Measurements from ENCODE around the gene PIP4P1. TPM values are rescaled to one million over a fixed set of nuclear protein-coding genes. Genes with fewer than 3 reads are reported as not detected.
"Not testable (repeated sequence)": the region's sequence is repeated elsewhere in the genome, so short reads cannot be mapped to it uniquely, and the experiment has no call there.

The PIP4P1 gene
- 21.0 and 22.0 TPM in 2 replicates for total RNA-seq

DNA sequence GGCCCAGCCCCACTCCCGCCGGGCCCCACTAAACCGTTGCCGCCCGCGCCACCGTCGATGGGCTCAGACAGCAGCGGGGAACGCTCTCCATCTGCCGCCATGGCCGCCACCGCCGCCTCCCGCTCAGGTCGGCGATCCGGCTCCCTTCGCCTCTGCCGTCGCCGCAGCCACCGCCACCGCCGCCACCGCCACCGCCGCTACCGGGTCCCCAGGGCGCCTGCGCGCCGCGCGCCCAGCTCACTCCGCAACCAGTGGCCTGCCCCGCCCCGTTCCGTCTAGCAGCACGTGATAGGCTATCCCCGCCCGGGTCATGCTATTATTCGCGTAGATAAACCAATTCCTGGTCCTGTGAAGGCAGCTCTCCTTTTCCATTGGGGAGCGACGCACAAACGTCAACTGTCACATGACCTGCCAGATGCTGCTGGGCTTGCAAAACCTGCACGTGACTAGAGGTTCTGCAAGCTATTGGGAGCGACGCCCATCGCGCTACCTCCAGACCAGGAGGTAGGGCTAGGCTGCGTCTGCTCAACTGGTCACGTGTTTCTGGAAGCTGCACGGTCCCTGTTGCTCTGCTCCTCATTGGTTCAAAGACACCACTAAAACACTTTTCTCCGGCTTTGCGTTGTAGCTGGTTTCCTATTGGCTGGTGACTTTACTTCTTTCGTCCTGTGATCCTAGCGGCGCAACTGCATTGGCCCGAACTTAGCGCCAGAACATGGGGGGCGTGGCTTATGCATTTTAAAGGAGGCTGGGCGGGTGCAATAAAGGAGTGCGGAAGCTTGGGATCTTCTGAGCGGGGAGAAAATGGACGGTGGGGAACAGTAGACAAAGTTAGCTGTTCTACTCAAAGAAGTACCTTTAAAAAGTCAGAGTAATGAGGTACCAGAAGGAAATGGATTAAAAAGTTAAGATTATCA is at the start of gene PIP4P1:
Gene PIP4P1 (minus strand): TSS at position 210 of the 917 bp plus-strand sequence. CDS start 109 bp downstream, at position 101.
- DNase-seq (ENCODE audit: low read depth, low spot score) = peak; percentile 100

DNA sequence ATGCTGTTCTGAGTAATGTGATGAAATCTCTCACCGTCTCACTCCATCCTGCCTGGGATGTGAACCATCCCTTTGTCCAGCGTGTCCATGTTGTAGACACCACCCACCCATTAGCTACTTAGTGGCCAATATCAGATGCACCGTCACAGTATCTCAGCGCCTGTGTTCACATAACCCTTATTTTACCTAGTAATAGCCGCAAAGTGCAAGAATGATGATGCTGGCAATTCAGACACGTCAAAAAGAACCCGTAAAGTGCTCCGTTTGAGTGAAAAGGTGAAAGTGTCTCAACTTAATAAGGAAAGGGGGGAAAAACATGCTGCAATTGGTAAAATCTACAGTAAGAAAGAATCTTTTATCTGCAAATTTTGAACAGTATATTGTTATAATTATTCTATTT is 47.1 kb upstream of the PIP4P1 start:
- no peak for DNase-seq (ENCODE audit: low read depth, low spot score)

DNA sequence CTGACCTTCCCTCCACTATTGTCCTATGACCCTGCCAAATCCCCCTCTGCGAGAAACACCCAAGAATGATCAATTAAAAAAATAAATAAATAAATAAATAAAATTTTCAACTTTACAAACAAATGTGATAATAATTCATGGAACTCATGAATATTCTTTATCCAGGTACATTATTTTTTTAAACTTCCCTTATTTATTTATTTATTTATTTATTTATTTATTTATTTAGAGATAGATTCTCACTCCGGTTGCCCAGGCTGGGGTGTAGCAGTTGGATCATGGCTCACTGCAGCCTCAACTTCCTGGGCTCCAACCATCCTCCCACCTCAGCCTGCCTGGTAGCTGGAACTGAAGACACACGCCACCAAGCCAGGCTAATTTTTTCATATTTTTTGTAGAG is 46.3 kb upstream of the PIP4P1 start:
- DNase-seq (ENCODE audit: low read depth, low spot score) = not testable (repeated sequence)

DNA sequence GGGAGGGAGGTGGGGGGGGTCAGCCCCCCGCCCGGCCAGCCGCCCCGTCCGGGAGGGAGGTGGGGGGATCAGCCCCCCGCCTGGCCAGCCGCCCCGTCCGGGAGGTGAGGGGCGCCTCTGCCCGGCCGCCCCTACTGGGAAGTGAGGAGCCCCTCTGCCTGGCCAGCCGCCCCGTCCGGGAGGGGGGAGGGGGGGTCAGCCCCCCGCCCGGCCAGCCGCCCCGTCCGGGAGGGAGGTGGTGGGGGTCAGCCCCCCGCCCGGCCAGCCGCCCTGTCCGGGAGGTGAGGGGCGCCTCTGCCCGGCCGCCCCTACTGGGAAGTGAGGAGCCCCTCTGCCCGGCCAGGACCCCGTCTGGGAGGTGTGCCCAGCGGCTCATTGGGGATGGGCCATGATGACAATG is 45.5 kb upstream of the PIP4P1 start:
- not testable (repeated sequence) for DNase-seq (ENCODE audit: low read depth, low spot score)

DNA sequence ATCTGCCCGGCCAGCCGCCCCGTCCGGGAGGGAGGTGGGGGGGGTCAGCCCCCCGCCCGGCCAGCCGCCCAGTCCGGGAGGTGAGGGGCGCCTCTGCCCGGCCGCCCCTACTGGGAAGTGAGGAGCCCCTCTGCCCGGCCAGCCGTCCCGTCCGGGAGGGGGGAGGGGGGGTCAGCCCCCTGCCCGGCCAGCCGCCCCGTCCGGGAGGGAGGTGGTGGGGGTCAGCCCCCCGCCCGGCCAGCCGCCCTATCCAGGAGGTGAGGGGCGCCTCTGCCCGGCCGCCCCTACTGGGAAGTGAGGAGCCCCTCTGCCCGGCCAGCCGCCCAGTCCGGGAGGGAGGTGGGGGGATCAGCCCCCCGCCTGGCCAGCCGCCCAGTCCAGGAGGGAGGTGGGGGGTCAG is 45.0 kb upstream of the PIP4P1 start:
- not testable (repeated sequence) for DNase-seq (ENCODE audit: low read depth, low spot score)

DNA sequence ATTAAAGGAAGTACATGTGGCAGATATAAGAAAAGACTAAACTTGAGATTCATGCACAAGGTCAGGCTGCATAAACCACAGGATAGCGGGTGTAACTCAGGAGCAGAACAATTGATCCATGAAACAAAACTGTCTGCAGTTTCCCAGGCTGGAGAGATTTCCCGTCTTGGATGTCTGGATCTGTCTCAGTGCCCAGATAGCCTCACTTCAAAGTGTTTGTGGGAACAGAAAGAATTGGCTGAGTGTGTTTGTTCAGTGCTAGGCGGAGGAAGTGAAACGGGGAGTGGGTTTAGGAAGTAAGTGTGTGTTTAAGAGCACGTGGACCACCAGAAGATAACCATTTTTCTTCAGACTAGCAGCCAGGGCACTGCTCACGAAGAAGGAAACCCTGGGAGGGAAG is 42.7 kb upstream of the PIP4P1 start:
- no peak for DNase-seq (ENCODE audit: low read depth, low spot score)

DNA sequence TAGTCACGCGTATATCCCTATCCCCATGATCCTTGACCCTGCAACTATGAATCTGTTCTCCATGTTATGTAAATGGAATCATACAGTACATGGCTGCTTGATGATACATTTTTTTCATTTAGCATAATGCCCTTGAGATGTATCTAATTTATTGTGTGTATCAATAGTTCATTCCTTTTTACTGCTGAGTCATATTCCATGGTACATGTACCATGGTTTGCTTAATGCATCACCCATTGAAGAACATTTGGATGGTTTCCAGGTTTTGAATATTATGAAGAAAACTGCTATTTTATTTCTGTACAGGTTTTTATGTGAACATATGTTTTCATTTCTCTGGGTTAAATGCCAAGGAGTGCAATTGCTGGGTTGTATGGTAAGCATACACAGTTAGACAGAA is 40.1 kb upstream of the PIP4P1 start:
- peak; percentile 43 for DNase-seq (ENCODE audit: low read depth, low spot score)

DNA sequence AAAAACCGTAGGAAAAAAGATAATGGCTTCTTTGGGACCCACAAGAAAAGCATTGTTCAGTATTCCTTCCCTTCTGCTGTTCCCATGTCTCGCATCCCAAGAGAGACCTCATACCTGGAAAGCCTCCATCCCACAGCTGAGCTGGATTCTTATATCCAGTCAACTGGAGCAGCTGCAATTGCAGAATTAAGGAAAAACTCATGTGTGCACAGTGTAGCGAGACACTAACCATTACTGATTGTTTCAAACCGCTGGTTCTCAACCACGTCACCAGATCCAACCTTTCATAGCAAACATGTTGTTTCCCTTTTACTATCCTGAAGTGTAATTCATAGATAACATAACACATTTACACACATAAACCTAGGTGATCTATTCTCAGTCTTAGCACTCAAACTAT is 38.6 kb upstream of the PIP4P1 start:
- DNase-seq (ENCODE audit: low read depth, low spot score) = no peak

DNA sequence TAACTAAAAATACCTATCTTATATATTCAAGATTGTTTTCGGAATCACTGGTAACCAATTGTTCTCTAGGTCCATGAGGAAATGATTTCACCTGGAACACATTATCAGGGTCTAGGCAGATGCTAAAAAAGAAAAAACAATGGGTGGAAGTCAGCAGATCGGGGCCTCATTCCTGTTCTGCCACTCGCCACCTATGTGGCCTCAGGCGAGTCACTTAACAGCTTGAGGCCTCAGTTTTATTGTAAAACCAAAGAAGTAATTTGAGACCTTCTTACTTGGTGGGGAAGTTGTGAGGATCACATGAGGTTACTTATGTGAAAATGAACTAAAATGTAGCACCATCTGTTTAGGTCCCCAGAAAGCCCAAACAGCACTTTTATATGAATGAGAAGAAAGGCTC is 37.9 kb upstream of the PIP4P1 start:
- DNase-seq (ENCODE audit: low read depth, low spot score) = peak; percentile 43

DNA sequence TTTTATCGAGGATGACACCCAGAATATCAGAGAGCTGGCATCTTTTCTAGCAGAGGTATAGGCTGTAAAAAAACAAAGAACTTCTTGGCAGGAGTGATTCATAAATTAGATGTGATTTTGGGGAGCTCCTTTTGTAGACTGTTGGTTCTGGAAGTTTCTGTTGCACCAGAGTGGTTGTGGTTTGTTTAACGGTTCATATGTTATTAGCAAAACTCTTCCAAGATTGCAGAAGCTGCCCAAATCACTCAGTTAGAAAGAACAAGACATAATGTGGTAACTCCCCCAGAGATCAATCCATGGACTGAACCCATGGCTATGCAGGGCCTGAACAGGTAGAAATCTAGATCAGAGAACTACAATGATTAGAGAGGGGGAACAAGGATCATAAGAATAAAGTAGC is 37.4 kb upstream of the PIP4P1 start:
- DNase-seq (ENCODE audit: low read depth, low spot score) = no peak

DNA sequence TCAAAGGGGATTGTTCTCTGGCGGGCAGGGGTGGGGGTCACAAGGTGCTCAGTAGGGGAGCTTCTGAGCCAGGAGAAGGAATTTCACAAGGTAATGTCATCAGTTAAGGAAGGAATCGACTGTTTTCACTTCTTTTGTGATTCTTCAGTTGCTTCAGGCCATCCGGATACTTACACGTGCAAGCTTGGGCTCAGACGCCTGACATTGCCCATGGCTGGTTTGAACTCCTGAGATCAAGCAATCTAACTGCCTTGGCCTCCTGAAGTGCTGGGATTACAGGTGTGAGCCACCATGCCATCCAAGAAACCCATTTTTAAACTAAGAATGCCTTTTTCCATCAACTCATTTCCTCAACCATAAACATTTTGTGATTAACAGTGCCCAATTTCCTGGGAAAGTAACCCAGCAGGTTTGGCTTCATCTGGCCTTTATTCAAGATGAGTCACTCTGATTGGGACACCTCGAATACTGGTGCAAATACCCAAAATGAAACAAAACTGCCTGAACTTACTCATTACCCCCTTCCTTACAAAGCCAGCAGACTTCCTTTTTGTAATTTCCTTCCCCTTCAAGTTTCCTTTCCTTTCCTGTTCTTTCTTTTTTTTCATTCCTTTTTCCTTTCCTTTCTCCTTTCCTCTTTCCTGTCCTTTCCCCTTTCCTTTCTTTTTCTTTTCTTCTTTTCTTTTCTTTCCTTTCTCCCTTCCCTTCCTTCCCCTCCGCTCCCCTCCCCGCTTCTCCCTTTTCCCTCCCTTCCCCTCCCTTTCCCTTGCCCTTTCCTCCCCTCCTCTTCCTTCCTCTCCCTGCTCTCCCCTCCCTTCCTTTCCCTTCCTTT is 33.9 kb upstream of the PIP4P1 start:
- DNase-seq (ENCODE audit: low read depth, low spot score) = no peak

DNA sequence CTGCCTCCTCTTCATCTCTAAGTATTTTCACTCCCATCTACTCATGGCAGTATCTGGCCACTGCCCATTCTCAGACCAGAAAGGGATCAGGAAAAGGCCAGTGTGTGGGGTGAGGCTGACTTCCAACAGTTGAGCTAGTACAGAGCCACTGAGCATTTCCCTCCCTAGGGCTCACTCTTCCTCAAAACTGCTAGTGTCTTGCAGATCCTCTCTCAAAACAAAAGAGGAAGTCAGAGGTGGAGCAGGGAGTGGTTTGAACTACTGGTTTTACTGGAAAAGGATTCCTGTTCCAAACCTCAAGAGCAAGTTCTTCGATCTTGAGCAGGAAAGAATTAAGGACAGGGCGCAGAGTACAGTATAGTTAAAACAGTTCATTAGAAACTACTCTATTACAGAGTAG is 32.4 kb upstream of the PIP4P1 start:
- no peak for DNase-seq (ENCODE audit: low read depth, low spot score)

DNA sequence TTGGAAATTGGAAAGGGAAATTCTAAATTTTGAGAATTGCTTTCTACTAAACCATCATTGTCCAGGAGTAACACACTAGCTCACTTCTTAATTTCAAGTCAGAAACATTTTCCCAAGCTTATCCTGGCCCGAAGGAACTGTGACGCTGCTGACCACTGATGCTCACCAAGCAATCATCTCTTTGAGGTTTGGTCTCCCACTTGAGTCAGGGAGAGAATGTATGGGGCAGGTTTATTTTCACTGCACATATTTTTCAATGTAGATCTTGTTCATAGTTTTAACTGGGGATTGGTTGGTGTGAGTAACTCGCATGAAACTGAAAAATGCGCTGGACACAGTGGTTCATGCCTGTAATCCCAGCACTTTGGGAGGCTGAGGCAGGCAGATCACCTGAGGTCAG is 31.3 kb upstream of the PIP4P1 start:
- DNase-seq (ENCODE audit: low read depth, low spot score) = no peak

DNA sequence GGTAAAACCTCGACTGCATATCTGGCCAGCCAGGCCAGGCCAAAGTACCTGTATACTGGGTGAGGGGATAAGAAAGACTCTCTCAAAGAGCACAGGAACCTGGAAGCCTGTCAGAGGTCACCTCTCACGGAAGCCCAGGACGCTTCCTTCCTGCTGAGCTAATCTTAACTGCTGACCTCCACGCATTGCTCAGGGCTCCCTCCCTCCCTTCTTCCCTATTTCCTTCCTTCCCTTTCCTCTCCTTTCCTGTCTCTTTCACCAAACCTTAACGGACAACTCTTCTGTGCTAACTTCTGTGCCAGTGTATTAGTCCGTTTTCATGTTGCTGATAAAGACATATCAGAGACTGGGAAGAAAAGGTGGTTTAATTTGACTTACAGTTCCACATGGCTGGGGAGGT is 29.3 kb upstream of the PIP4P1 start:
- DNase-seq (ENCODE audit: low read depth, low spot score) = no peak

DNA sequence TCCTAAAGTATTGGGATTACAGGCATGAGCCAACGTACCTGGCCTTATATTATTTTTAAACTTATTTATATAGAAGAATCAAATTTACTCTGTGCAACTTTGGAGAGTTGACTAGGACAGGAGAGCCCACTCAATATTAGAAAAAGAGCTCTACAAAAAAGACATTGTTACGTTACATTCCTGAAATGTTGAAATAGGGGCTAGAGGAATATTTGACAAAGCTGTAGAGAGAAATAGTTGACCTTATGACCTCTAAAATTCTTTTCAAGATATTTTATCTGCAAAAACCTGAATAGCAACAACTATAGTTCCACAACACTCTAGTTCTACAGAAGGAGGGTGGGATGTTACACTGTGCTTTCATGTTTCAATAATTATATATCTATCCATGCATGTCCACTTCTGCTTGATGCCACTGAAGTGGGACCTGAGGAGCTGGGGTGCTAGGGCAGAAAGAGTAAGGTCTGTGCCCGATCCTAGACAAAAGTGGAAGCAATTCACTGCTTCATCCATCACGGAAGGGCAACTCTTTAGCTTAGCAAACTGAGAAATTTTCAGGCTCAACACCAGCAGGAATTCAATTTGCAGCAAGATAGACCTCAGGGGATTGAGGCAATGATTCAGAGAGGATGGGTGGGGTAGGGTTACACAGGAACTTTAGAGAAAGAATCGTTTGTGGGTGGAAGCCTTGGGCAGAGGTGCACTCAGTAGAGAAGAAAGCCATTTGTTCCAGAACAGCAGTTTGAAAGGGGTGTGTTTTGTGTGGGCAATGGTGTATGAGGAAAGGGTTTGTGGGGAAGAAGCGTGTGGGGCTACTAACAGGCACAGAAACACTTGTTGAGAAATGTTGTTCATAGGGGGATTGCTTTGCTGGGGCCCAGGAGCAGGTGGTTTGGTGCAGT is 28.1 kb upstream of the PIP4P1 start:
- no peak for DNase-seq (ENCODE audit: low read depth, low spot score)

DNA sequence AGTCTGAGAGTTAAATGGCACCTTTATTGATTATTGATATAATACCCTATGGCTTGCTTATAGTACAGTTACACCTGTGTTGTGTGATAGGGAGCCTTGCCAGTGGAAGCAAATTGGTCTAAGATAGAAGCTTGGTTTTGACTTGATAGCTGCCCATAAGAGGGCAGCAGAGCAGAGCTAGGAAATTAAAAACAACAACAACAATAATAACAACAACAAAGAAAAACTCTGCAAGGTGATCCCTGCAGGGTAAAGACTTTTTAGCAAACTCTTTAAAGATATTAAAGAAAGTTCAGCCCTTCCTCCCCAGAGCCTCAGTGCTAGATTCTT is 26.1 kb upstream of the PIP4P1 start:
- no peak for DNase-seq (ENCODE audit: low read depth, low spot score)

DNA sequence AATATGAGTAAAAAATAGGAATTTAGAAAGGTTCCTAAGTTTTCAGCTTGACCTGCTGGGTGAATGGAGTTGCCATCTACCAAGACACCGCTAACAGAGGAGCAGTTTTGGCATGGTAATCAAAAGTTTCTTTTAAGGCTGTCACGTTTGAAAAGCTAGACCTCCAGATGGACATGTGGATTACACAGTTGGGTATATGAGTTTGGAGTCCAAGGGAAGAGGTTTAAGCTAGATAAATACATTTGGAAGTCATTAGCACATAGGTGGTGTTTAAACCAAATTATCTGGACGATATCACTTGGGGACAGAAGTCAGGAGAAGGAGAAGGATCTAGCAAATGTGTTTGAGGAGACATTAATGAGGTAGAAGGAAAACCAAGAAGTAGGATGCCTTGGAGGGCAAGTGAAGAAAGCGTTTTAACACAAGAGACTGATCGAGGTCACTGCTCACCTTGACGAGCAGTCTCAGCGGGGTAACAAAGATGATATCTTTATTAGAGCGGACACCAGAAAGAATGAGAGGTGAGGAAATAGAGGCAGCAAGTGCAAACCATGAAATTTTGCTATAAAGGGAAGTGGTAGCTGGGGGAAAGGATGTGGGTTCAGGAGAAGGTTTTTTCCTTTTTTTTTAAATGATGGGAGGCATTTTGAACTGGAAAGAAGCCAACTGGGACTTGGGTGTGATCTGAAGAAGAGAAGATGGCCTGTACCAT is 25.6 kb upstream of the PIP4P1 start:
- no peak for DNase-seq (ENCODE audit: low read depth, low spot score)

DNA sequence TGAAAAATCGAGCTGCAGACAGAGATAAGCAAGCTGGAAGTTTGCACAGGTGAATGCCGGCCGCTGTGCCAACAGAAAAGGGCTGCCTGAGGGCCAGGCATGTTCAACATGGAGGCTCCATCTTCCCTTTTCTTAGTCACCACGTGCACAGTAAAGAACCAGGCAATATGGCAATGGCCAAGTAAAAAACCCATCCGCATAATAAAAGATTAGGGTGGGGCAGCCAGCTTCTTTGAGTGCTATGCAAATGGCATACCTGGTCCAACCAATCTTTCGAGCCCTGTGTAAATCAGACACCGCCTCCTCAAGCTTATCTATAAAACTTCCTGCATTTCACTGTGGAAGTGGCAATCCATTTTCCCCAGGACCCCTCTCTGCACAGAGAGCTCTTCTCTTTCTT is 24.7 kb upstream of the PIP4P1 start:
- no peak for DNase-seq (ENCODE audit: low read depth, low spot score)

DNA sequence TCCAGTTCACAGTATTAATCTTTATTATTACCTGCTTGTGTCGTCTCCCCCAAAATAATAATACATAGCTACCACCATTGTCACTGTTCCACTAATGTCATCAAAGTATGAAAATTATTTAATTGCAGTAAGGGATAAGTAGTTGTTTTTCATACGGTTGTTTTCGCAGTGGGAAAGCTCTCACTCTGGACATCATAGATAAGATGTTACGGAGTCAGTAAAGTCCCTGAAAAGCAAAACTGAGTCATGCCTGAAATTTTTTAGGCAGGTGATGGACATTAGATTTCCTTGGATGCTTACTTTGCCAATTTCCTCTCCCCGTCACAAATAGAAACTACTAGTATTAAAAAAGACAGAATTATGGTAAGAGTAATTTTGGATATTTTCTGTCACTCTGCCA is 21.1 kb upstream of the PIP4P1 start:
- DNase-seq (ENCODE audit: low read depth, low spot score) = no peak

DNA sequence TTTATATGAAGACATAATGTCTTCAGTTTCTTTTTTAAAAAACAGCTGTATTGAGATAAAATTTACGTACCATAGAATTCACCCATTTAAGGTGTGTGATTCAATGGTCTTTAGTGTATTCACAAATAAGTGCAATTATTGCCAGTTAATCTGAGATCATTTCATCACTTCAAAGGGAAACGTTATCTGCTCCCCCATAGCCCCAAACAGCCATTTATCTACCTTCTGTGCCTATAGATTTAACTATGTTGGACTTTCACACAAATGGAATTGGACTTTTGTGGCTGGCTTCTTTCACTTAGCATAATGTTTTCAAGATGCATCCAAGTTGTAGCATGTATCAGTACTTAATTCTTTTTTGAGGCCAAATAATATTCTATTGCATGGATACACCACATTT is 17.7 kb upstream of the PIP4P1 start:
- DNase-seq (ENCODE audit: low read depth, low spot score) = no peak

All from pulmonary artery endothelial cell (primary cell).